Activated naive CD4-positive, alpha-beta T cell treated with anti-CD3 and anti-CD28 coated beads, Interleukin-2, amount 10 ng/mL, durations not matched to agents 7 days and 5 days (primary cell): ENCODE results near the gene SYT6.
A peak's percentile ranks its signal among the peaks of the same experiment; 100 is the strongest.

Experiments used
- CTCF ChIA-PET: fragments of 350-600 bp; sonication (Branson Sonifier 250); formaldehyde crosslinking; loops from one replicate; lab custom pipeline; 2021; ENCODE audit warnings: antibody characterized with exemption; lab: Charles Lee
- DNase-seq: peaks from one replicate; pipeline ENCODE4 v3.0.0-alpha.2; 2020
- H3K27ac Mint-ChIP-seq: one replicate; pipeline ENCODE4 v1.8.0; 2021; ENCODE audit warnings: mild to moderate bottlenecking, moderate library complexity, mixed read lengths
- H3K27me3 Mint-ChIP-seq: one replicate; pipeline ENCODE4 v1.8.0; 2021; ENCODE audit warnings: mild to moderate bottlenecking, mixed read lengths
- H3K36me3 Mint-ChIP-seq: one replicate; pipeline ENCODE4 v1.8.0; 2021; ENCODE audit warnings: mixed read lengths
- H3K4me1 Mint-ChIP-seq: one replicate; pipeline ENCODE4 v1.8.0; 2021; ENCODE audit warnings: mixed read lengths
- H3K4me3 Mint-ChIP-seq: one replicate; pipeline ENCODE4 v1.8.0; 2021; ENCODE audit warnings: mild to moderate bottlenecking, moderate library complexity, mixed read lengths
- H3K9me3 Mint-ChIP-seq: one replicate; pipeline ENCODE4 v1.8.0; 2021; ENCODE audit warnings: mixed read lengths

SYT6 gene, protein sequence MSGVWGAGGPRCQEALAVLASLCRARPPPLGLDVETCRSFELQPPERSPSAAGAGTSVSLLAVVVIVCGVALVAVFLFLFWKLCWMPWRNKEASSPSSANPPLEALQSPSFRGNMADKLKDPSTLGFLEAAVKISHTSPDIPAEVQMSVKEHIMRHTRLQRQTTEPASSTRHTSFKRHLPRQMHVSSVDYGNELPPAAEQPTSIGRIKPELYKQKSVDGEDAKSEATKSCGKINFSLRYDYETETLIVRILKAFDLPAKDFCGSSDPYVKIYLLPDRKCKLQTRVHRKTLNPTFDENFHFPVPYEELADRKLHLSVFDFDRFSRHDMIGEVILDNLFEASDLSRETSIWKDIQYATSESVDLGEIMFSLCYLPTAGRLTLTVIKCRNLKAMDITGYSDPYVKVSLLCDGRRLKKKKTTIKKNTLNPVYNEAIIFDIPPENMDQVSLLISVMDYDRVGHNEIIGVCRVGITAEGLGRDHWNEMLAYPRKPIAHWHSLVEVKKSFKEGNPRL

DNA sequence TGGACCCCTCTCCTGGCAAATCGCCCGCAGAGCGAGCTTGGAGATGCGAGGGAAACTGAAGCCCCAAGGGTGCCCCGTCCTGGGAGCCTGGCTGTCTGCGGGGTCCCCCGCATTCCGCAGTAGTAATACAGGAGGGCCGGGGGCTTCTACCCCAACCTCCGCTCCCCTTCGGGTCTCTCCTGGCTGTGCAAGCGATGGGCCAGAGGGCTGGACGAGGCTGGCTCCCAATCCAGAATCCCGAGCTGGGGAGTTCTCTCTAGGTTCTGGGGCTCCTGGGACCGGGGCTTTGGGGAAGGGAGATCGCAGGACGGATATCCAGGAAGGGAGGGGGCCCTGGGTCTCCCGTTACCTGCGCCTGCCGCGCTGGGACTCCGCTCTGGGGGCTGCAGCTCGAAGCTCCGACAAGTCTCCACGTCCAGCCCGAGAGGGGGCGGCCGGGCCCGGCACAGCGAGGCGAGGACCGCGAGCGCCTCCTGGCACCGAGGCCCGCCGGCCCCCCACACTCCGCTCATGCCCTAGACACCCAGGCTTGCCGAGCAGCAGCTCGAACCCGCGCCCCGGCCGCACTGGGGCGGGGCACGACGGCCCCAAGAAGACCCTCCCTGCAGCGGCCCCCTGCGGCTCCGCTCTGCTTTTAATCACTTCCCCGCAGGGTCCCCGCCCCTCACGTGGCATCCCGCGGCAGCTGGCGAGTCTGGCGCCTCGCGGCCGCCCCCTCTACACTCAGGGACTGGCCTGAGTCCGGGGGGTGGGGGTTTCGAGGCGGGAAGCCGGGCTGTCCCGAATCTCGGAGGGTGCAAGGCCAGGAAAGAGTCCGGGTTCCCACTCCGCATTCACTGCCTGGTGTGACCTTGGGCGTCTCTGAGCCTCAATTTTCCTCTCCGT lies at the start of gene SYT6:
TSS of gene SYT6 (minus strand) at position 609 of the 885 bp plus-strand sequence. CDS start at position 512, 97 bp downstream.
- Mint-ChIP-seq H3K9me3 (no peaks in the 10 kb centered on the region), H3K4me1 (peaks cover 8% of the 10 kb centered on the region), H3K36me3 (no peaks in the 10 kb centered on the region), H3K4me3 (peak within 1 kb of the TSS; percentile 8), H3K27me3 (peaks cover 97% of the 10 kb centered on the region), H3K27ac (no peak within 1 kb of the TSS)
- CTCF ChIA-PET = no interaction called here
- DNase-seq = no peak

DNA sequence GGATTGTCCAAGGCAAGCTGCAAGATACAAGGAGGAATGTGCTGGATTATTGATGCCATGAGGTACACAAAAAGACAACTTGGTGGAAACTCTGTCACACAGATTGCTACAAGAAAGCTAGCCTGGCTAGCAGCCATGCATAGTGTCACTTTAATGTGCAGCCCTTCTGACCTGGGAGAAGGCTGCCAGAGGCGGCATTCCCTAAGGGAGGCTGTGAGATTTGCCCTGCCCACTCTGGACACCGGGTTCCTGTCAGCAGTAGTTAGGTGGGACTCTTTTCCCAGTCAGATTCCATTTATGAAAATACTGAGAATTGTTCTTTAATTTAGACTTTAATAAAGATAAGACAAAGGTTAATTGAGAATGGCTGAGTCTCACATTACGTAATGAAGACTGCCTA lies 47.8 kb upstream of the SYT6 start:
- CTCF ChIA-PET = no interaction called here
- H3K4me1 Mint-ChIP-seq = no peaks in the 10 kb centered on the region
- no peak overlapping the region for H3K27ac Mint-ChIP-seq
- H3K36me3 Mint-ChIP-seq = no peaks in the 10 kb centered on the region
- H3K4me3 Mint-ChIP-seq = no peak overlapping the region
- peaks cover 54% of the 10 kb centered on the region for H3K27me3 Mint-ChIP-seq
- no peak for DNase-seq
- no peaks in the 10 kb centered on the region for H3K9me3 Mint-ChIP-seq

DNA sequence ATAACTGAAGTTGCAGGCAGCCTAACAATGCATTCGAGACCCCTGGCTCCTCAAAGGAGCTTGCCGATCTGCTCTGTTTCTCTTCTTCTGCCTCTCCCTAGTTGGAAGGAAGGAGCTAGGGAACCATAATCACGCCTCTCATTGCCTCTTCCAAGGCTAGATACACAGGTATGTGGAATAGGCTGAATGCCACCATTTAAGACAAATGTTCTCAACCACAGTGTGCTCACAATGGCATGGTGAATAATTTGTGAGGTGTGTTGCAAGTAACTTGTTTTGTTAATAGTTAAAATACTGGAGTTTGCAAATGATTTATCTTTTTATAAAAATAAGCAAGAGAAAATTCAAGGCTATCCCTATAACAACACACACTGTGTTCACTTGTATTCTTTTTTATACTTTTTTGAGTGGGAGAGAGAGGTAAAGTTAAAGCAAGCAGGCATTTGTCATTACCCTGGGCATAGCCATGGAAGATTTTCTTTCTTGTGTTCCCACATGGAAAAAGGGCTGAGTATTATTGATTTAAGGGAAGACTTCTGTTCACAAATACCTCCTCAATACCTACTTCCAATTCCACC lies 45.4 kb upstream of the SYT6 start:
- no peaks in the 10 kb centered on the region for H3K36me3 Mint-ChIP-seq
- peaks cover 3% of the 10 kb centered on the region for H3K4me1 Mint-ChIP-seq
- DNase-seq = no peak
- H3K4me3 Mint-ChIP-seq = no peak overlapping the region
- peaks cover 2% of the 10 kb centered on the region for H3K9me3 Mint-ChIP-seq
- CTCF ChIA-PET = no interaction called here
- no peak overlapping the region for H3K27ac Mint-ChIP-seq
- H3K27me3 Mint-ChIP-seq = peaks cover 59% of the 10 kb centered on the region

DNA sequence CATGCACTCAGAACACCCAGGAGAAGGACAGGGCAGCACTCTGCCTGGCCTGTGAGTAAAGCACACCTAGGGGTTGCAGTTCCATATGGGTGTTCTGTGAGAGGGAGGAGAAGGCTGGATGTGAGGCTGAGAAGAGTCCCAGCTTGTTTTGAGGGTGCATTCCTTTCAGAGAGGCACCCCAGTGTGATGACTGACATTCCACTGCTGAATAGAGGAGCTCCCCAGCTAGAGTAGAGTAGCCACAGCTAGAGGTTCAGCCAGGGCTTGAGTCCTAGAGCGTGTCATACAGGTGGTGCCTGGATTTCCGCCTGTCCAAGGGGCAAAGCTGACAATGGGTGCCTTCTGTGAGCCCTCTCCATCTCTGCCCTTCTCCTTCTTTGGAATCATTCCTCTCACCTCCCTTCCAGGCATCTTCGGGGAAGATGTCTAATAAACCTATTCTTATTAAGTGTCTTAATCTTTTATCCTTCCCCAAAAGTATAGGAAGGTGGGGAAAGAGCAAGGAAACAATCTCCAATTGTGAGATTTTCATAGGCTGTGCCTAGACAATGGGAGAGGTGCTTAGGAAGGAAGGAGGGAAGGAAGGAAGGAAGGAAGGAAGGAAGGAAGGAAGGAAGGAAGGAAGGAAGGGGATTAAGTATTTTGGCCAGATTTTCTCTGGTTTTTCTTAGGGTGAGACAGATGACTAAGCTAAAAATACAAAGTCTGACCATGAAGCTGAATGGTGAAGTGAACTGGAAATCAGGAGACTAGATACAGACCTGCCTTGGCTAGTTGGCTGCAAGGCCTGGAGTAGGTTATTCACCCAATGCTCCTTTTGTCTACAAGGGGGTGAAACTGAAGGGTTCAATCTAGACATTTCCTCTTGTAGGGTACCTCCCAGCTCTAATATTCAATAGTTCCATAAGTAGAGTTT lies 43.6 kb upstream of the SYT6 start:
- DNase-seq = no peak
- CTCF ChIA-PET = no interaction called here
- H3K4me1 Mint-ChIP-seq = peaks cover 3% of the 10 kb centered on the region
- no peaks in the 10 kb centered on the region for H3K36me3 Mint-ChIP-seq
- H3K27me3 Mint-ChIP-seq = peaks cover 49% of the 10 kb centered on the region
- H3K4me3 Mint-ChIP-seq = no peak overlapping the region
- H3K27ac Mint-ChIP-seq = no peak overlapping the region
- peaks cover 2% of the 10 kb centered on the region for H3K9me3 Mint-ChIP-seq

DNA sequence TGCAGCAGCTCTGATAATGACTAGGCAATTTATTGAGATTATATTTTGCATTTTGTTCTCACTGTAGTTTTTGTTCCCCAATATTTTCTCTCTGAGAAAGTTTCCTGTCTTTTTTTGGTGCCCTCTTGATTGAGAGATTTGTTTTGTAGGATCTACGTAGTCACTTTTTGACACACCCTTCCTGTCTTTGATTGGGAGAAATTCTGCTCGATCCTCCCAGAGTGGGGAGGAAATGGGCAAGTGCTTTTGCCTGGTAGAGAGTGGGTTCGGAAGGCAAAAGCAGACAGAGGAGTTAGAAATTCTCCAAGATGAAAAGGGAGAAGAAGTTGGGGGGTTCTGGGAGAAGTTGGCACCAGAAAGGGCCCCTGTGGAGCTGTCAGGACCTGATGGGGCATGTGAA lies 42.1 kb upstream of the SYT6 start:
- Mint-ChIP-seq H3K36me3 (no peaks in the 10 kb centered on the region), H3K9me3 (peaks cover 2% of the 10 kb centered on the region), H3K27ac (no peak overlapping the region), H3K27me3 (peaks cover 48% of the 10 kb centered on the region), H3K4me3 (no peak overlapping the region), H3K4me1 (peaks cover 3% of the 10 kb centered on the region)
- DNase-seq = no peak
- CTCF ChIA-PET = no interaction called here

DNA sequence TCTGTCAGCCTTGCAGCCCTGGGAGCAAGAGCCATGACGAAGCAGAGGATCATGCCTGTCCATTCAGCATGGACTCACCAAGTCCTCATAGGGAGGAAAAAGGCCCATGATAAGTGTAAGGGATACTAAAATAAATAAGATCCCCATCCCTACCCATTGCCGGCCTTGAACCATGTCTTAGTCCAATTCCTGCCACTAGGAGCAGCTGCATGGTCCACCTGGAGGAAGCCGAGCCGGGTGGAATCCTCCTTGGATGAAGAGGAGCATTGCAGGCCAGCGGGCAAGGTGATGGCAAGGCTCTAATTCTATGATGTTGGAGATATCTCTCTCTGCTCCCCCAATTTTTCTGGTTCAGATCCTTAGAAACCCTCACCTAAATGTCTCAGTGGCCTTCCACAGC lies 38.7 kb upstream of the SYT6 start:
- DNase-seq = no peak
- Mint-ChIP-seq H3K9me3 (peaks cover 2% of the 10 kb centered on the region), H3K4me3 (no peak overlapping the region), H3K27me3 (peaks cover 32% of the 10 kb centered on the region), H3K4me1 (peaks cover 3% of the 10 kb centered on the region), H3K36me3 (no peaks in the 10 kb centered on the region), H3K27ac (no peak overlapping the region)
- CTCF ChIA-PET = no interaction called here

DNA sequence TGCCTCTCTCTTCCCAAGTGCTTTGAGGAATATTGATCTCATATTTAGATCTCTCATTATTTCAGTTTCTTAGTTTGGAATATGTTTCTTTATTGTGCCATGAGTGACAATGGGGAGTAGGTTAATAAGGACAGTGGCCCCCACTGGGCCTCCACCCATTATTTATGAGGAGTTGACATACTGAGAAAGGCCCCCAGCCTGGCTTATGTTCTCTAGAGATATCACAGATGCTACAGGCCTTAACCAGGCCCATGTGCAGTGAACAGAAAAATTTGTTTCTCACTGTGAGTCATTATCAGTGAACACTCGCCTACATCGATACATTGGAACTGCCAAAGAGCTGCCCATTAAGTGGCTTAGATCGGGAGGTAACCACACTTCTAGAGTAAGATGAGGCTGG lies 35.7 kb upstream of the SYT6 start:
- Mint-ChIP-seq H3K4me3 (no peak overlapping the region), H3K27ac (no peak overlapping the region), H3K27me3 (peaks cover 18% of the 10 kb centered on the region), H3K36me3 (no peaks in the 10 kb centered on the region), H3K4me1 (no peaks in the 10 kb centered on the region), H3K9me3 (peaks cover 2% of the 10 kb centered on the region)
- no peak for DNase-seq
- CTCF ChIA-PET = no interaction called here

DNA sequence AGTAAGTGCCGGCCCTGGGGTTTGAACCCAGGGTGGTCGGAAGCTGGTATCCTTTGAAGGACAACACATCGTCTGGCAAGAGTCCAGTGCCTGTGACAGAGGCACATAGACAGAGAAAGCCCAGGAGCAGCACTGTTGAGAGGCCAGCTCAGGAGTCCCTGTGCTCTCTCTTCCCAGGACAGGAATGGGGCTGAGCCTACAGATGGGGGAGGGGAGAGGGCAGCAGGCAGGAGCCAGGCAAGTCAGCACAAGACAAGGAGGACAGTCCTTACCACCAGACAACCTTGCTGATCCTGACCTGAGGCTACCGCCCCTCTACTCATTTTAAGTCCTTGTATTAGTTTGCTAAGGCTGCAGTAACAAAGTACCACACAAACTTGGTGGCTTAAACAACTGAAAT lies 27.7 kb upstream of the SYT6 start:
- Mint-ChIP-seq H3K27me3 (peaks cover 3% of the 10 kb centered on the region), H3K27ac (no peak overlapping the region), H3K4me1 (no peaks in the 10 kb centered on the region), H3K9me3 (no peaks in the 10 kb centered on the region), H3K4me3 (no peak overlapping the region), H3K36me3 (no peaks in the 10 kb centered on the region)
- no peak for DNase-seq
- CTCF ChIA-PET = no interaction called here

DNA sequence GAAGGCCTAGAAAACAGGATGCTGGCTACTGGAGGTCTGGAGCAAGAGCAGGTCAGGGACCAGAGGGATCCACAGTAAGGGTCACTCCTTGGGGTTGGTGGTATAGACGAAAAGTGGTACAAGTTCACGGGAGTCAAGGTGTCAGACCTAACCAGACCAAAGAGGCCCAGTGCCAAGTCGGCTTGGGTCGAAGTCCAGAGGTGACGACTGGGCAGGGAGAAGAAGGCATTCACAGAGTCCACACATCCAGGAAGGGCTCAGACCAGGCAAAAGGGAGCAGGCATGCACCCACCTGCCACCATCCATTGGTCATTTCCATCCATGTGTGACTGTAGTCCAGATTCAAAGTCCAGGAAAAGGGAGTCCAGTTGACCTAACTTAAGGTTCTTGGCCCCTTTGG lies 27.1 kb upstream of the SYT6 start:
- Mint-ChIP-seq H3K4me3 (no peak overlapping the region), H3K27me3 (peaks cover 7% of the 10 kb centered on the region), H3K27ac (no peak overlapping the region), H3K36me3 (no peaks in the 10 kb centered on the region), H3K4me1 (no peaks in the 10 kb centered on the region), H3K9me3 (no peaks in the 10 kb centered on the region)
- CTCF ChIA-PET = no interaction called here
- no peak for DNase-seq

DNA sequence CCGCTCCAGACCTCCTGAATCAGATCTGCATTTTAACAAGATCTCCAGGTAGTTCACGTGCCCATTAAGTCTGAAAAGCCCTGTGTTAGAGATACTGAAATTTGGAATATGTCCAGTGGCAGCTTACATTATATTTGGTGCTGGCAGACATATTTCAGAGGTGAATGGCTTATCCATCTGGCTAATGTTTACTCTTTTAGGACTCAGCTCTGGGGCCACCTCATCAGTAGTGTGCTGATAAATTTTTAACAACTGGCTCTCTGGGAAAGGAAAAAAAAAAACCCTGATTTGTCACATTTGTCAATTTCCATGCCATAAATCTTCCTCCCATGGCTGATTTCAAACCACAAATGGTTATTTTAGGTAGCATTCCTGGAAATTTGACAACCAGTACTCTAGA lies 25.3 kb upstream of the SYT6 start:
- Mint-ChIP-seq H3K27ac (no peak overlapping the region), H3K4me3 (no peak overlapping the region), H3K27me3 (peaks cover 8% of the 10 kb centered on the region), H3K36me3 (no peaks in the 10 kb centered on the region), H3K9me3 (no peaks in the 10 kb centered on the region), H3K4me1 (no peaks in the 10 kb centered on the region)
- CTCF ChIA-PET = no interaction called here
- DNase-seq = no peak

DNA sequence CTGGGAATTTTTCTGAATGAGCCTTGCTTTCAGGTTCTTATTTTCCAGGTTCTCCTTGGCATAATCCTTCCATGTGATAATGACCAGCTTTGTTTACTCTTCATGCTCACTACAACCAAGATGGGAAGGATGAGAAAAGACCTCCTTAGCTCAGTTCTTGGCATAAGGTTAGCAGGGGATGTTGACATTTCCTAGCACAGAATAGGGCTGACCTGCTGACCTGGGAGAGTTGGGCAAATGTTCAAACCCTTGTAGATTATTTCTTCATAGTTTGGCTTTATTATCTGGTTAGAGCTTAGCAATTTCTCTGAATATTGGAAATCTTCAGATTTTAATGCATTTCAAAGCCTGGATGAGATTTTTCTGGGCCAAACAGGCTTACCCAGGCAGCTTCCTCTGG lies 23.6 kb upstream of the SYT6 start:
- peaks cover 8% of the 10 kb centered on the region for H3K27me3 Mint-ChIP-seq
- CTCF ChIA-PET = no interaction called here
- DNase-seq = no peak

DNA sequence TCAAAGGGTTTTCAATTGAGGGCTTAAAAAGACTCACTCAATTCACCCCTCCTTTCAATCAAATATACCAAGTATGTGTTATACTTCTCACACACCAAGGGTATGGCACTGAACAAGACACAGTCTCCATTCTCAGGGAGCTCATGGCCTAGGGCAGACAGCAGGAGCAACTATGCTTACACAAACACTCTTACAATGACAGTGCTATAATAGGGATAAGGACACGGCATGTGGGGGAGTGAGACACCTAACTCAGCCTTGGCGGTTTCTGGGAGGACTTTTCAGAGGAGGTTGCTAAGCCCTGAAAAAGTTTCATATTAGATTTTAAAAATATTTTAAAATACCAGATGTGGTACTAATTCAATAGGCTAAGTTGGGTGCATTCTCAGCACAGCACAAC lies 22.7 kb upstream of the SYT6 start:
- no peak for DNase-seq
- CTCF ChIA-PET = no interaction called here
- H3K9me3 Mint-ChIP-seq = no peaks in the 10 kb centered on the region
- no peak overlapping the region for H3K4me3 Mint-ChIP-seq
- H3K27me3 Mint-ChIP-seq = peaks cover 8% of the 10 kb centered on the region
- H3K27ac Mint-ChIP-seq = no peak overlapping the region
- no peaks in the 10 kb centered on the region for H3K4me1 Mint-ChIP-seq
- H3K36me3 Mint-ChIP-seq = no peaks in the 10 kb centered on the region

More for the DNA sequence above, 23.6 kb upstream of the SYT6 start:
- Mint-ChIP-seq H3K9me3 (no peaks in the 10 kb centered on the region), H3K4me1 (no peaks in the 10 kb centered on the region), H3K36me3 (no peaks in the 10 kb centered on the region), H3K27ac (no peak overlapping the region), H3K4me3 (no peak overlapping the region)

DNA sequence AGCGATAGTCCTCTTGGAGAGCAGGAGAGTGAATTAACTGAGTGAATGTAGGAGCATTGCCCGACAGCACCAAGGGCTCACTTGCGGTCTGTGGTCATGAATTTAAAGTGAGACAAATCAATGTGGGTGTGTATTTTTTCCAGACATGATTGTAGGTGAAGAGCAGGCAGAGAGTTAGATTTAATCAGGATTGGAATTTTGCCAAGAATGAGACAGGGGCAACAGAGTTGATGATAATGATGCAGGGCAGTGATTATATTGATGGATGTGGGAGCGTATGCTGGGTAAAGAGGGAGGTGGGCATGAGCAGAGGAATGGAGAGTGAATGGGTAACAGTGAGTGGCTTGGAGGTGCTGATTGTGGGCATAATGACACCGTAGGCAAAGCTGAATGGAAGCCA lies 20.0 kb upstream of the SYT6 start:
- Mint-ChIP-seq H3K27me3 (peaks cover 4% of the 10 kb centered on the region), H3K4me1 (no peaks in the 10 kb centered on the region)

More for the DNA sequence above, 20.0 kb upstream of the SYT6 start:
- H3K4me3 Mint-ChIP-seq = no peak overlapping the region
- H3K9me3 Mint-ChIP-seq = no peaks in the 10 kb centered on the region
- H3K36me3 Mint-ChIP-seq = no peaks in the 10 kb centered on the region
- CTCF ChIA-PET = no interaction called here
- no peak for DNase-seq
- H3K27ac Mint-ChIP-seq = no peak overlapping the region
